ENCODE measurements around the gene MRPL52.

MRPL52 gene

GRCh38 chr14:22794551-22794951 lies 35.1 kb upstream of the MRPL52 start:
- TF ChIP-seq ZBTB7A (IDR thresholded peaks at IDR 0.05; ENCODE audit: low read depth): no peak
- no peak for TF ChIP-seq RAD21 (IDR thresholded peaks at IDR 0.05; ENCODE audit: low read depth)
- no peak for TF ChIP-seq EP300 (IDR thresholded peaks at IDR 0.05; ENCODE audit: borderline replicate concordance)
- TF ChIP-seq TCF12 (IDR thresholded peaks at IDR 0.05; ENCODE audit: low read depth): no peak
- TF ChIP-seq CREB1 (IDR thresholded peaks at IDR 0.05; ENCODE audit: low read depth): no peak
- TF ChIP-seq FOXM1 (IDR thresholded peaks at IDR 0.05; ENCODE audit: borderline replicate concordance, low read depth): no peak
- no peak for TF ChIP-seq TAF1 (IDR thresholded peaks at IDR 0.05; ENCODE audit: low read depth)
- TF ChIP-seq YY1 (IDR thresholded peaks at IDR 0.05; ENCODE audit: low read depth): no peak
- TF ChIP-seq EGR1 (IDR thresholded peaks at IDR 0.05): no peak
- no peak for TF ChIP-seq USF1 (IDR thresholded peaks at IDR 0.05)
- no peak for TF ChIP-seq CEBPB (IDR thresholded peaks at IDR 0.05)
- no peak for TF ChIP-seq NFIC (IDR thresholded peaks at IDR 0.05)
- TF ChIP-seq MAX (IDR thresholded peaks at IDR 0.05): no peak
- no peak for TF ChIP-seq REST (IDR thresholded peaks at IDR 0.05; ENCODE audit: low read depth)
- no peak for TF ChIP-seq TEAD4 (IDR thresholded peaks at IDR 0.05)

- TF ChIP-seq ZBTB7A (IDR thresholded peaks at IDR 0.05; ENCODE audit: low read depth) (no peak), MAX (IDR thresholded peaks at IDR 0.05) (no peak), CEBPB (IDR thresholded peaks at IDR 0.05) (no peak), TCF12 (IDR thresholded peaks at IDR 0.05; ENCODE audit: low read depth) (no peak), TEAD4 (IDR thresholded peaks at IDR 0.05) (no peak), EP300 (IDR thresholded peaks at IDR 0.05; ENCODE audit: borderline replicate concordance) (no peak), NFIC (IDR thresholded peaks at IDR 0.05) (no peak)
Measured at GRCh38 chr14:22796087-22796707, 33.5 kb upstream of the MRPL52 start.

GRCh38 chr14:22797017-22797917 lies 32.4 kb upstream of the MRPL52 start:
- TF ChIP-seq FOXM1 (IDR thresholded peaks at IDR 0.05; ENCODE audit: borderline replicate concordance, low read depth): no peak
- TF ChIP-seq EP300 (IDR thresholded peaks at IDR 0.05; ENCODE audit: borderline replicate concordance): no peak
- TF ChIP-seq USF1 (IDR thresholded peaks at IDR 0.05): no peak
- TF ChIP-seq RAD21 (IDR thresholded peaks at IDR 0.05; ENCODE audit: low read depth): no peak
- TF ChIP-seq EGR1 (IDR thresholded peaks at IDR 0.05): no peak
- TF ChIP-seq CEBPB (IDR thresholded peaks at IDR 0.05): no peak
- TF ChIP-seq REST (IDR thresholded peaks at IDR 0.05; ENCODE audit: low read depth): no peak
- TF ChIP-seq MAX (IDR thresholded peaks at IDR 0.05): no peak
- no peak for TF ChIP-seq CREB1 (IDR thresholded peaks at IDR 0.05; ENCODE audit: low read depth)
- no peak for TF ChIP-seq ZBTB7A (IDR thresholded peaks at IDR 0.05; ENCODE audit: low read depth)
- no peak for TF ChIP-seq YY1 (IDR thresholded peaks at IDR 0.05; ENCODE audit: low read depth)

GRCh38 chr14:22798528-22798927 lies 31.2 kb upstream of the MRPL52 start:
- TF ChIP-seq CEBPB (IDR thresholded peaks at IDR 0.05): no peak
- no peak for TF ChIP-seq MAX (IDR thresholded peaks at IDR 0.05)
- TF ChIP-seq YY1 (IDR thresholded peaks at IDR 0.05; ENCODE audit: low read depth): no peak
- no peak for TF ChIP-seq EGR1 (IDR thresholded peaks at IDR 0.05)
- TF ChIP-seq REST (IDR thresholded peaks at IDR 0.05; ENCODE audit: low read depth): no peak
- no peak for TF ChIP-seq TAF1 (IDR thresholded peaks at IDR 0.05; ENCODE audit: low read depth)
